Stomach smooth muscle (tissue), 2 donors: ENCODE results near the gene PTPRU.

Experiments
- H3K27ac ChIP-seq: one replicate; pipeline ENCODE4 v1.7.0; 2013; ENCODE audit warnings: mild to moderate bottlenecking, low read length, inconsistent platforms
- H3K27me3 ChIP-seq, 2 donors: one replicate each; pipeline ENCODE4 v1.7.0; 2013; ENCODE audit warnings: low read length in 2 of 2; ENCODE audit not compliant: insufficient read depth in 2 of 2, control insufficient read depth in 1 of 2
- H3K36me3 ChIP-seq, 2 donors: one replicate each; pipeline ENCODE4 v1.7.0; 2013; ENCODE audit warnings: low read length in 2 of 2; ENCODE audit not compliant: control insufficient read depth in 2 of 2, insufficient read depth in 2 of 2
- H3K4me1 ChIP-seq: one replicate; pipeline ENCODE4 v1.7.0; 2013; ENCODE audit warnings: low read length; ENCODE audit not compliant: control insufficient read depth, insufficient read depth
- H3K4me3 ChIP-seq, 2 donors: one replicate each; pipeline ENCODE4 v1.7.0; 2013; ENCODE audit warnings: low read length in 2 of 2
- H3K9ac ChIP-seq, 2 donors: one replicate each; pipeline ENCODE4 v1.7.0; 2013; ENCODE audit warnings: low read length in 2 of 2, mild to moderate bottlenecking in 1 of 2
- H3K9me3 ChIP-seq, 2 donors: one replicate each; pipeline ENCODE4 v1.7.0; 2013; ENCODE audit warnings: low read length in 2 of 2; ENCODE audit not compliant: control insufficient read depth in 2 of 2
- donor health status: healthy.
- donor health status: Pancreatic carcinoma.

The PTPRU gene

DNA sequence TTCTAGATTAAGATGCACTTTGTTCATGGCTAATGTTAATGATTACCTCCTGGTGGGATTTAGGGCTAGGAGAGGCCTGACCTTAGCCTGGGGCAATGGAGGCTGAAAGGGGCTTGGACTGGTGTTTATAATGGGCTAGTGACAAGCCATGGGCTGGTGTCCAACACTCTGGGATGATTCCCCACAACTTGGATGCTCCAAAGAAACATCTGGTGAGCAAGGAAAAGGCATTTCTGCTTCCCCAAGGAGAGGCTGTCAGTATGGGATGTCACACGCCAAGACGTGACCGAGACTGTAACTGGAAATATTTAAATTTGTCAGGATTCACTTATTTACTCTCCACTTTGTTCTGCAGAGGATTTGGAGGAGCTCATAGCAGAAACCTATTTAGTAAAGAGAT, 45.2 kb downstream of the PTPRU start:
- no peak overlapping the region for H3K9ac ChIP-seq
- peaks cover 0 to 5% of the 10 kb centered on the region in 2 donors for H3K36me3 ChIP-seq

DNA sequence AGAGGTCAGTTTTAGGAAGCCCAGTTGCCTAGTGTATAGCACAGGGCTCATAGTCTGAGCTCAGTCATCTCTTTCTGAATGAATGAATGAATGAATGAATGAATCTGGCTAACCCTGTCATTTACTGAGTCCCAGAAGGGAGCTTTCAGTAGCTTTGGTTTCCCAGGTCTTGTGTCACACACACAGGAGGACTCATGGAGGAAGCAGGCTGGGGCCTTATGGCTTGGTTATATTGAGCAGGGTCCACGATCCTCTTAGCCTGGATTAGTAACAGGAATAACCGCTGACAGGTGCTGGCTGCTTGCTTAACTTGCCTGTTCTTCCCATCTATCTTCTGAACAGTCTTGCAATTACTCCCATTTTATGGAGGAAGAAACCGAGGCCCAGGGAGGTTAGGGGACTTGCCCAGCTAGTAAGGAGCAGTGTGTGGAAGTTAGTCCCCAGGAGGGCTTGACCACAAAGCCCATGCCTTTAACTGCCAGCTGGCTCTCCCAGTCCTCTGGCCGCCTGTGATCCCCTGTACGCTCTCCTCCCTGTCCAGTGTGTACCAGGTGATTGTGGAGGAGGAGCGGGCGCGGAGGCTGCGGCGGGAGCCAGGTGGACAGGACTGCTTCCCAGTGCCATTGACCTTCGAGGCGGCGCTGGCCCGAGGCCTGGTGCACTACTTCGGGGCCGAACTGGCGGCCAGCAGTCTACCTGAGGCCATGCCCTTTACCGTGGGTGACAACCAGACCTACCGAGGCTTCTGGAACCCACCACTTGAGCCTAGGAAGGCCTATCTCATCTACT, 46.0 kb downstream of the PTPRU start:
- Histone ChIP-seq H3K4me1 (peaks cover 7% of the 10 kb centered on the region), H3K27ac (no peak overlapping the region), H3K27me3 (no peaks in the 10 kb centered on the region), H3K9ac (no peak overlapping the region), H3K9me3 (no peaks in the 10 kb centered on the region), H3K4me3 (no peak overlapping the region), H3K36me3 (peaks cover 0 to 5% of the 10 kb centered on the region in 2 donors)

More for the DNA sequence above, 45.2 kb downstream of the PTPRU start:
- no peak overlapping the region for H3K27ac ChIP-seq
- no peaks in the 10 kb centered on the region for H3K27me3 ChIP-seq
- no peak overlapping the region for H3K4me3 ChIP-seq
- H3K9me3 ChIP-seq = no peaks in the 10 kb centered on the region
- H3K4me1 ChIP-seq = peaks cover 3% of the 10 kb centered on the region

DNA sequence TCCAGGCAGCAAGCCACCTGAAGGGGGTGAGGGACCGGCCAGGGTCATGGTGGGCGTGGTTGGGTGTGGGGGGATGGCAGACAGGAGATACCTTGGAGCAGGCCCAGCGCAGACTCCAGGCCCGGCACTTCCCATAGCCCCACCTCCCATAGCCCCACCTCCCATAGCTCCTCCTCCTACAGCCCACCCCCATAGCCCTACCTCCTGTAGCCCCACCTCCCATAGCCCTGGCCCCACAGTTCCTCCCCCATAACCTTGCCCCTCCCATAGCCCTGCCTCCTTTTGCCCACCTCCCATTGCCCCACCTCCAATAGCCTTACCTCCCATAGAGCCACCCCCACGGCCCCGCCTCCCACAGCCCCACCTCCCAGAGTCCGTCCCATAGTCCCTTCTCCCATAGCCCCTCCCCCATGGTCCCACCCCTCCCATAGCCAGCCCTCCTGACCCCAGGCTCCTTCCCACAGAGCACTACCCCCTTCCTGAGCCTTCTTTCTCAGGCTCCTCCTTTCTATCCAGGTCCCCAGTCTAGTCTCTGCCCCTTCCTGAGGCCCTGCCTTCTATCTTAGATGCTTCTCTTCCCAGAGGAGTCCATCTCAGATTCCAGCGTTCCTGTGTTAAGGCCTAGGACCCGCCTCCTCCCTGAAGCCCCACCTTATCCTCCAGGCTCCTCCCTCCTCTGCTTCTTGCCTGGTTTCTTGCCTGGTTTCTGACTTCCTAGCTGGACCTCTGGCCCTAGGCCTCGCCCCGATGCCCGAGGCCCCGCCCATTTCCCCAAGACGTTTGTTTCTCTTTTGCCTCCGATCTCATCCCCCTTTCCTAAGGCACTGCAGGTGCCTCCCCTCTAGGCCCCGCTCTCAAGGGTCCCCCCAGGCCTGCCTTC, 46.8 kb downstream of the PTPRU start:
- H3K27me3 ChIP-seq = no peaks in the 10 kb centered on the region
- no peak overlapping the region for H3K9ac ChIP-seq
- no peak overlapping the region for H3K4me3 ChIP-seq
- no peaks in the 10 kb centered on the region for H3K9me3 ChIP-seq
- H3K4me1 ChIP-seq = peaks cover 7% of the 10 kb centered on the region
- peaks cover 0 to 5% of the 10 kb centered on the region in 2 donors for H3K36me3 ChIP-seq
- H3K27ac ChIP-seq = no peak overlapping the region

DNA sequence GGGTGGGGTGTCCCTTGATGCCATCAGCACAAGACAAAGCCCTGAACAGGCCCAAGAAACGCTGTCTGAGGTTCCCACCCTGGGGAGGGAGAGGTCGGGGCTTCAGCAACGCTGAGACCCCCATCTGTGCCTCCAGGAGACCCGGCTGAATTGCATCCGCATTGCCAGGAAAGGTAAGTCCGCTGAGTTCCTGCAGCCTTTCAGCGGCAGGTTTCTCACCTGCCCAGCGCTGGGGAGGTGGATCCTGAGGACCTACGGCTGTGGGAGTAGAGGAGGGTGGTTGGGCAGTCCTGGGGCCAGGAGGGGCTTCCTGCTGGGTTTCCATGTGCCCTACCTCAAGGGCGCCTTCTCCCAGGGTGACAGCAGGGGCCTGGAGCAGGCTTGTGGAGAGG, 47.5 kb downstream of the PTPRU start:
- Histone ChIP-seq H3K4me3 (no peak overlapping the region), H3K9me3 (no peaks in the 10 kb centered on the region), H3K27ac (no peak overlapping the region), H3K27me3 (no peaks in the 10 kb centered on the region), H3K9ac (no peak overlapping the region), H3K4me1 (peaks cover 7% of the 10 kb centered on the region), H3K36me3 (peaks cover 0 to 4% of the 10 kb centered on the region in 2 donors)

DNA sequence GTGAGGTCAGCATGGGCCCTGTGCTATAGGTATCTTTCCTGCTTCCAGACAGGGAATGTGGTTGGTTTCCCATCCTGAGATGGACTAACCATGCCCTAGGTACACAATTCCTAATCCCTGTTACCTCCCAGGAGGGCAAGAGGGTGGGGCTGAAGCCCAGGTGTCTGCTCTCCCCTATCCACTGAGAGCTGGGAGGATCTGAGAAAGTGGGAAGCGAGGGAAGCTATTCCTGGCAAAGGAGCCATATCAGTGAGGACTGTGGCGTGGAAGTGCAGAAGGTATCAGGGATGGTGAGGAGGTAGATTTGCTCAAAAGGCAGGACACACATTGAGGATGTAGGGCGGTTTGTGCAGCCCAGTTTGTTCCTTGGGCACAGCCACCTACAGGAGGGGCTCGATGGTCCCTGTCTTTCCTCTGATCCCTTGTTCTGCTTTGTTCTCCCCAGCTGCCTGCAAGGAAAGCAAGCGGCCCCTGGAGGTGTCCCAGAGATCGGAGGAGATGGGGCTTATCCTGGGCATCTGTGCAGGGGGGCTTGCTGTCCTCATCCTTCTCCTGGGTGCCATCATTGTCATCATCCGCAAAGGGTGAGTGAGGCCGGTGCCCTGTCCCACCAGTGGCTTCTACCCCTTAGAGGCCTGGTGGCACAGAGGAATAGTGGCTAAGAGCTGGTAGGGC, 48.1 kb downstream of the PTPRU start:
- Histone ChIP-seq H3K27me3 (no peaks in the 10 kb centered on the region), H3K4me3 (no peak overlapping the region), H3K36me3 (peaks cover 0 to under 1% of the 10 kb centered on the region in 2 donors), H3K9ac (no peak overlapping the region), H3K9me3 (no peaks in the 10 kb centered on the region), H3K27ac (no peak overlapping the region), H3K4me1 (peaks cover 7% of the 10 kb centered on the region)

DNA sequence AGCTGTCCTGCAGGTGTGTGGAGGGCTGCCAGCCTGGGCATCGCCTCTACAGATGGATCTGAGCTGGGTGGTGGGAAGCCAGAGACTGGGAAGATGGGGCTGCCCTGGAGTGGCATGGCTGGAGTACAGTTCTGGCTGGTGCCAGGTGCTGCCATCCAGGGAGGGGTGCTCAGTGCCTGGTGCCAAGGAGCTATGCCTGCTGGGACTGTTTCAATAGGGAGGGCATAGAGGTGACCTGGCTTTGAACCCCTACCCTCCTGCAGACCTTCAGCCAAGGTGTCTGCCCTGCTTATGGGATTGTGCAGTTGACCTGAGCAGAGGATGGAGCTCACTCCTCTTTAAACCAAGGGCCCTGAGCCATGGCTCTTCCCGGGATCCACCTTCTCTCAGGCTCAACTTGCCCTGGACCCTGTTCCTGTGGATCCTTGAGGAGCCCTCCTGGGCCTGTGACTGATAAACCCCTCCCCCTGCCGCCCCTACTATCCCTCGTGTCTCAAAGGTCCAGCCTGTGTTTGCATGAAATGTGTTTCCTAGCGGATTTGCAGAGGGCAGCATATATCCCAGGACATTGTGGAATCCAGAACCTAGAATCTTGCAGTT, 48.7 kb downstream of the PTPRU start:
- H3K27me3 ChIP-seq = no peaks in the 10 kb centered on the region
- H3K4me3 ChIP-seq = no peak overlapping the region
- no peaks in the 10 kb centered on the region for H3K9me3 ChIP-seq
- H3K4me1 ChIP-seq = peaks cover 7% of the 10 kb centered on the region
- no peak overlapping the region for H3K27ac ChIP-seq
- no peaks in the 10 kb centered on the region for H3K36me3 ChIP-seq
- no peak overlapping the region for H3K9ac ChIP-seq

DNA sequence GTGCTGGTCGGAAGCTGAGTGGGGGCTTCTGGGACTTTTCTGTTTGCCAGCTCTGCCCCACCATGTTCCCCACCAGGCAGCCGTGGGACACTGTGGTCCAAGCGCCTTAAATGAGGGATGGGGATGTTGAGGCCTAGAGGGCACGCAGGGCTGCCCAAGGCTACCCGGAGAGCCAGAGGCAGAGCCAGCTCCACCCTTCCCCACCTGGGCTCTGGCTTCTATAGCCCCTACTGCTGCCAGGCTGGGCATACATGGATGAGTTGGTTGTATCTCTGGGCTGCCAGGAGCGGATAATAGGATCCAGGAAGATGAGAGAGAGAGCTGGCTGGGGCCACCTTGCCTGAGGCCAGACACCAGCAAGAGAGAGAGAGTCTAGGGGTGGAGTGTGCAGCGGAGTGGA, 49.4 kb downstream of the PTPRU start:
- Histone ChIP-seq H3K9ac (no peak overlapping the region), H3K27ac (no peak overlapping the region), H3K36me3 (no peaks in the 10 kb centered on the region), H3K4me1 (peaks cover 11% of the 10 kb centered on the region), H3K4me3 (no peak overlapping the region), H3K9me3 (no peaks in the 10 kb centered on the region), H3K27me3 (no peaks in the 10 kb centered on the region)

DNA sequence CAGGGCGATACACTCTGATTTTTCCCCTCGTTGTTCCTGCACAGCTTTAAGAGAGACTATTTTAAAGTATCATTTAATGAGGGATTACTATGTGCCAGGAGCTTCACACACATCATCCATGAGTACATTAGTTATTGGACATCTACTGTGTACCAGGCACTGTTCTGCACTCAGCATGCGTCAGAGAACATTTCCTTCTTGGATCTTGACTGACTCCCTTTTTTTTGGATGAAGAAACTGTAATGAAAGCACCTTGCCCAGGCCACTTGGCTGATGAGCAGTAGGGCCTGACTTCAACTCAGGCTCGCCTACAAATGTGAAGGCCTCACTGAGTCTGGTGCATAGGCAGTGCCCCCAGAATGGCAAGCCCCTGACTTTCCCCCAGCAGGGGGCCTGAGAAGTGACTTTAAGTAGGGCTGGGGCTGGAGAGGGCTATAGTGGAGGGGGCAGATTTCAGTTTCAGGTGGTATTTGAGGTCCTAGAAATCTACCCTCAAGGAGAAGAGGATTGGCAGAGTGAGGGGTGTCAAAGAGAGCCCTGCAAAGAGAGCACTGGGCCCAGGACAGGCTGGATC, 50.0 kb downstream of the PTPRU start:
- H3K36me3 ChIP-seq = no peaks in the 10 kb centered on the region
- no peak overlapping the region for H3K4me3 ChIP-seq
- no peak overlapping the region for H3K27ac ChIP-seq
- no peaks in the 10 kb centered on the region for H3K9me3 ChIP-seq
- peaks cover 11% of the 10 kb centered on the region for H3K4me1 ChIP-seq
- H3K27me3 ChIP-seq = no peaks in the 10 kb centered on the region
- H3K9ac ChIP-seq = no peak overlapping the region

DNA sequence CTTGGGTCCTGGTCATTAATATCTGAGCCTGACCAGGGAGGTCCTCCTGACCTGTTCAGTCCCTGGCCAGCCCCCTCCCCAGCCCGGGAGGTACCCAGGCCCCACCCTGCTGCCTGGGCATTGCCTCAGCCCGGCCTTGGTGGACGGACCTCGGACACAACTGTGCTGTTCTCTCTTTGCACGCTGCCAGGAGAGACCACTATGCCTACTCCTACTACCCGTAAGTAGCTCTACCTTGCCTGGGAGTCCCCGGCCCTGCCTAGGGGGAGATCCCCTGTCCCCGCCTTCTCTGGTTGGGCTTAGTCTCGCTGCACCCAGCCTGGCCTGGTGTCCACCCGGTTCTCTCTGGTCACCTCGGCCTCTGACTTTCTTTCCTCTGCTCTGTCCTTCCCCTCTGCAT, 53.2 kb downstream of the PTPRU start:
- Histone ChIP-seq H3K9ac (no peak overlapping the region), H3K27ac (no peak overlapping the region), H3K4me3 (no peak overlapping the region), H3K9me3 (no peaks in the 10 kb centered on the region), H3K27me3 (no peaks in the 10 kb centered on the region), H3K4me1 (peaks cover 8% of the 10 kb centered on the region), H3K36me3 (peaks cover 0 to 2% of the 10 kb centered on the region in 2 donors)

DNA sequence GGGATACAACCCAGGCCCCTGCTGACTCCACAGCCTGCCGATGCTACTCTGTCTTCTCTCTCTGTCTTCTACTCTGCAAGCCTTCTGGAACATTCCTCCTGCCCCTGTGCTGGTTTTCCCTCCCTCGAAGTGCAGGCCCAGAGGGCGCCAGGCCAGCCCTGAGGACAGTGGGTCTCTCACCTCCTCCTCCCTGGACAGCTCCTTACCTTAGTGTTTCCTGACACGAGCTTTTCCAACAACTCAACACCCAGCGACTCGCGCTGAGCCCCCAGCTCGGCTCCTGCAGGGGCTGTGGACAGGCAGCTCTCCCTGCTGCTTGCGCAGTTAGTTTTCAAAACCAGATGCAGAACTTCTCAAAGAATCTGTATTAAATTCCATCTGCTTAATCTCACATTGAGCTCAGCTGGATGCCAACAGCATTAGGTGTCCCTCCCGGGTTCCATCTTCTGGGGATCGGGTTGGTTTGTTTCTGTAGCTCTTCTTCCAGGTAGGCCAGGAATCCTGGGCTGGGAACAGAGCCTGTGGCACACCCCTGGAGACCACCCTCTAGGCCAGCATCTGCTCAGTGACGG, 54.2 kb downstream of the PTPRU start:
- peaks cover 8% of the 10 kb centered on the region for H3K4me1 ChIP-seq
- H3K27ac ChIP-seq = no peak overlapping the region
- no peak overlapping the region for H3K4me3 ChIP-seq
- H3K27me3 ChIP-seq = no peaks in the 10 kb centered on the region
- H3K9ac ChIP-seq = no peak overlapping the region
- H3K36me3 ChIP-seq = peaks cover 0 to 2% of the 10 kb centered on the region in 2 donors
- no peaks in the 10 kb centered on the region for H3K9me3 ChIP-seq
